Head of caudate nucleus (tissue), 42 donors: ENCODE data around the gene PCDHB5.

Experiments
- DNase-seq, 42 donors: peaks; one replicate each; pipeline versions ENCODE4 v3.0.0 to v3.0.0-alpha.2; 2020 to 2021; ENCODE audit warnings: mixed read lengths in 7 of 42
- intact Hi-C: fragments of 100-400 bp; cut with DNase I; formaldehyde crosslinking; loops from one replicate; pipeline ENCODE4 v1.15.0; 2022

Gene PCDHB5

DNA sequence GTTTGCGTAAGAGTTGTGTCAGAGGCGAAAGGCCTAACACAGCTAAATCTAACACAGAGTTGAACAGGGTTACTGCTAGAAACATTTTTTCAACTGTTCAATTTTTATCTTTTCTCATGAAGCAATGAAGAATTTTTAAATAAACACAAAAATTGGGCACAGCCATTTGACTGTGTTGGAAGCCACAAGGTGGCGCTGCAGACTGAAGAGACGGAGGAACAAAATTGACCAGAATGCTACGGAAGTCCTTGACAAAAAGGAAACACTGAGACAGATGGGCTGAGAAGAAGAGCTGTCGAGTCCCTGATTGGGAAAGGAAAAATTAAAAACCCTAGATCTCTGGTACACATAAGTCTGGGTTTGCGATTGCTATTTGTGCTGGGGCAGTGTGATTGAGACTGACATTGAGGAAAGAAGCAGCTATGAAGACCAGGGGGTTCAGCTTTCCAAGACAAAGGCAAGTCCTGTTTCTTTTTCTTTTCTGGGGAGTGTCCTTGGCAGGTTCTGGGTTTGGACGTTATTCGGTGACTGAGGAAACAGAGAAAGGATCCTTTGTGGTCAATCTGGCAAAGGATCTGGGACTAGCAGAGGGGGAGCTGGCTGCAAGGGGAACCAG lies 52.0 kb downstream of the PCDHB5 start, which contains the start of gene PCDHB9:
PCDHB9 (plus strand) TSS at position 265 of the 616 bp plus-strand sequence; CDS start at position 423, 158 bp downstream.
- intact Hi-C loops: loop anchor here (10.0 kb wide), 1 partner anchor 378 kb away; no protein-coding TSS in a partner anchor

More for the DNA sequence above, 52.0 kb downstream of the PCDHB5 start, which contains the start of gene PCDHB9:
- DNase-seq: peak in 23 of 42 donors; percentile 9 to 74 (median 39)
